Esophagus squamous epithelium (tissue), 5 donors: Measurements from ENCODE around the gene ADAM23. TPM values are rescaled to one million over a fixed set of nuclear protein-coding genes. Genes with fewer than 3 reads are reported as not detected.
A peak's percentile ranks its signal among the peaks of the same experiment; 100 is the strongest.

Experiments used
- DNase-seq: peaks from one replicate; lab custom pipeline; 2025; lab: John Stamatoyannopoulos, UW
- H3K27ac ChIP-seq, 4 donors: fragments of 200-600 bp; sonication (generic); one replicate each; pipeline ENCODE4 v1.5.1; 2016 to 2019; ENCODE audit warnings: mild to moderate bottlenecking in 1 of 4
- H3K27me3 ChIP-seq, 4 donors: fragments of 200-600 bp; sonication (generic); 1 replicate in 3 of 4; 2 replicates in 1 of 4; pipeline versions ENCODE4 v1.5.1 to v1.6.0; 2017 to 2021; ENCODE audit warnings: antibody characterized with exemption in 1 of 4
- H3K36me3 ChIP-seq, 3 donors: fragments of 200-600 bp; sonication (generic); one replicate each; pipeline ENCODE4 v1.5.1; 2016 to 2019
- H3K4me1 ChIP-seq, 3 donors: fragments of 200-600 bp; sonication (generic); one replicate each; pipeline ENCODE4 v1.5.1; 2017 to 2019
- H3K4me3 ChIP-seq, 4 donors: fragments of 200-600 bp; sonication (generic); 1 replicate in 3 of 4; 2 replicates in 1 of 4; pipeline ENCODE4 v1.5.1; 2016 to 2019; ENCODE audit warnings: mild to moderate bottlenecking in 2 of 4, moderate library complexity in 1 of 4
- H3K9me3 ChIP-seq, 3 donors: fragments of 200-600 bp; sonication (generic); one replicate each; pipeline ENCODE4 v1.5.1; 2016 to 2019
- POLR2A ChIP-seq, 4 donors: fragments of 450-650 bp; IDR thresholded peaks; one replicate each; pipeline ENCODE4 v1.6.1; 2017; ENCODE audit warnings: antibody characterized with exemption in 4 of 4, mild to moderate bottlenecking in 4 of 4, moderate library complexity in 3 of 4
- WGBS, 2 donors: methylation state at CpG; one replicate each; pipeline ENCODE4 v1.1.5; 2018; 5-methylcytosine and 5-hydroxymethylcytosine counted together
- intact Hi-C: fragments of 100-400 bp; cut with DNase I; formaldehyde crosslinking; loops from one replicate; pipeline ENCODE4 v1.15.0; 2022
- total RNA-seq, 4 donors: library from RNA; depleted of rRNA; stranded (reverse); fragments of >200 nt; gene quantifications; one replicate each; pipeline ENCODE4 v1.1.0, GENCODE V29; 2016
- TF ChIP-seq, protein P1 (sequence below), 6 experiments: fragments of 450-650 bp in 4 of 6; fragments of 200-600 bp in 2 of 6; sonication (generic) in 2 of 6; IDR thresholded peaks; one replicate each; pipeline ENCODE4 v1.5.1; 2016 to 2019; ENCODE audit warnings: antibody characterized with exemption in 6 of 6, mild to moderate bottlenecking in 4 of 6, moderate library complexity in 4 of 6
- donor health status: DM: yes; HTN: yes; CAD: no.

ADAM23 gene
- total RNA-seq, 4 donors from 2014 or later = 0.95 to 10.1 (median 6.6) TPM

DNA sequence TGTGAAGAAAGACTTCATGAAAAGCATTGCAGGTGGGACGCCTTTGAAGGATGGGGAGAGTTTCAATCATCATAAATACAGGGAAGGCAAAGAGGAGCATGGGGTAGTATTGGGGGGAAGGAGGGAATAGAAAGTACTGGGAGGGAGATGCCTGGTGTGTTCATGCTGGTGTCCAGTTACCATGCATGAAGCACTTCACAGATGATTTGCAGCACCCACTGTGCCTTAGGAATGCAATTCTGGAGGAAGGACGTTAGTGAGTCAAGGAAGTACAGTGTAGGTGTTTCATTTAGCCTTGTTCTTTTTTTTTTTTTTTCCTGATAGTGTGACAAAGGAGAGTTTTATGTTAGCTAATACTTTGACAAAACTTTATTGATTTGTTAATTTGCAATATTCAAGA lies 36.8 kb downstream of the ADAM23 start:
- TF ChIP-seq, protein P1, sequence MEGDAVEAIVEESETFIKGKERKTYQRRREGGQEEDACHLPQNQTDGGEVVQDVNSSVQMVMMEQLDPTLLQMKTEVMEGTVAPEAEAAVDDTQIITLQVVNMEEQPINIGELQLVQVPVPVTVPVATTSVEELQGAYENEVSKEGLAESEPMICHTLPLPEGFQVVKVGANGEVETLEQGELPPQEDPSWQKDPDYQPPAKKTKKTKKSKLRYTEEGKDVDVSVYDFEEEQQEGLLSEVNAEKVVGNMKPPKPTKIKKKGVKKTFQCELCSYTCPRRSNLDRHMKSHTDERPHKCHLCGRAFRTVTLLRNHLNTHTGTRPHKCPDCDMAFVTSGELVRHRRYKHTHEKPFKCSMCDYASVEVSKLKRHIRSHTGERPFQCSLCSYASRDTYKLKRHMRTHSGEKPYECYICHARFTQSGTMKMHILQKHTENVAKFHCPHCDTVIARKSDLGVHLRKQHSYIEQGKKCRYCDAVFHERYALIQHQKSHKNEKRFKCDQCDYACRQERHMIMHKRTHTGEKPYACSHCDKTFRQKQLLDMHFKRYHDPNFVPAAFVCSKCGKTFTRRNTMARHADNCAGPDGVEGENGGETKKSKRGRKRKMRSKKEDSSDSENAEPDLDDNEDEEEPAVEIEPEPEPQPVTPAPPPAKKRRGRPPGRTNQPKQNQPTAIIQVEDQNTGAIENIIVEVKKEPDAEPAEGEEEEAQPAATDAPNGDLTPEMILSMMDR (IDR thresholded peaks at IDR 0.05) = no peak
- TF ChIP-seq POLR2A (IDR thresholded peaks at IDR 0.05) = no peak
- no peaks in the 10 kb centered on the region for H3K36me3 ChIP-seq
- no peak overlapping the region for H3K27ac ChIP-seq
- peaks cover 0 to 12% (median 6%) of the 10 kb centered on the region in 3 donors for H3K4me1 ChIP-seq
- H3K4me3 ChIP-seq = no peak overlapping the region
- H3K9me3 ChIP-seq = no peaks in the 10 kb centered on the region
- DNase-seq = no peak
- WGBS, 2 donors = 57 to 59% methylated on average over 2 of the region's 2 CpGs
- no peaks in the 10 kb centered on the region for H3K27me3 ChIP-seq
- intact Hi-C loops = no loop called here

DNA sequence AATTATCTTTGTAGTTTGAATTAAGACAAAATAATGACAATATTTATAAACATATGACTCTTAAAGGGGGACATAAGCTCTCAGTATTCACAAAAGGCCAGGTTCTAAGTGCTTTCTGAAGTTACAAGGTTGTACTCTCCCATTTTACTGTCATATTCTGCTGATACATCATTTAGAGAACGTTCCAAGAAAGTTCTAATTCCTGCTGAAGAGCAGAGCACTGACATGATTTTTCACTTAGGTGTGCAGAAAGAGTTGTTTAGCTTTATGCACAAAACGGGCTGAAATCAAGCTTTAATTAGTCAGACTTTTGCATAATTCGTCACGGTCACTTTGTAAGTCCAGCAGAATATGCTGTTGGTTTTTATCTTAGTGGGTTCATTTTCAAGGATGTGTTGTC lies 37.3 kb downstream of the ADAM23 start:
- no peaks in the 10 kb centered on the region for H3K9me3 ChIP-seq
- no peak overlapping the region for H3K27ac ChIP-seq
- peaks cover 0 to 12% (median 6%) of the 10 kb centered on the region in 3 donors for H3K4me1 ChIP-seq
- intact Hi-C loops = no loop called here
- H3K4me3 ChIP-seq = no peak overlapping the region
- no peak for TF ChIP-seq POLR2A (IDR thresholded peaks at IDR 0.05)
- TF ChIP-seq, protein P1 (IDR thresholded peaks at IDR 0.05) = no peak
- no peaks in the 10 kb centered on the region for H3K27me3 ChIP-seq
- no peaks in the 10 kb centered on the region for H3K36me3 ChIP-seq
- WGBS, 2 donors = 73 to 82% methylated on average over 4 of the region's 4 CpGs
- no peak for DNase-seq

DNA sequence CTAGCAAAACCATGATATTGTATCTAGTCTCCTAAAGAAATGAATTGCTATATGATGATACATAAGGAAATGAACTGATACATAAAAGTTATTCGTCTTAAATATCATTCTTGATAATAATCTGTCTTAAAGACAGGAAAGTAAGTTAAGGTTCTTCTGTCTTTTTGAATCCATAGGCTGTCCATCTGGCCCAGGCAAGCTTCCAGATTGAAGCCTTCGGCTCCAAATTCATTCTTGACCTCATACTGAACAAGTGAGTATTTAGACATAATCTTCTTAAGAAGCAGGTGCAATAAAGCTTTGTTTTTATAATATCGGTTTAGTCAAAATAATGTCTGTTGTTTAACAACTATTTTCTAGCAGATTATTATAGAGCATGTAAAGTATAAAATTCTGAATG lies 37.7 kb downstream of the ADAM23 start:
- DNase-seq = no peak
- H3K4me3 ChIP-seq = no peak overlapping the region
- H3K9me3 ChIP-seq = no peaks in the 10 kb centered on the region
- intact Hi-C loops = no loop called here
- TF ChIP-seq, protein P1 (IDR thresholded peaks at IDR 0.05) = no peak
- no peak for TF ChIP-seq POLR2A (IDR thresholded peaks at IDR 0.05)
- no peaks in the 10 kb centered on the region for H3K27me3 ChIP-seq
- WGBS, 2 donors = 81 to 87% methylated on average over 3 of the region's 3 CpGs
- peaks cover 0 to 12% (median 6%) of the 10 kb centered on the region in 3 donors for H3K4me1 ChIP-seq
- H3K27ac ChIP-seq = no peak overlapping the region
- H3K36me3 ChIP-seq = no peaks in the 10 kb centered on the region

DNA sequence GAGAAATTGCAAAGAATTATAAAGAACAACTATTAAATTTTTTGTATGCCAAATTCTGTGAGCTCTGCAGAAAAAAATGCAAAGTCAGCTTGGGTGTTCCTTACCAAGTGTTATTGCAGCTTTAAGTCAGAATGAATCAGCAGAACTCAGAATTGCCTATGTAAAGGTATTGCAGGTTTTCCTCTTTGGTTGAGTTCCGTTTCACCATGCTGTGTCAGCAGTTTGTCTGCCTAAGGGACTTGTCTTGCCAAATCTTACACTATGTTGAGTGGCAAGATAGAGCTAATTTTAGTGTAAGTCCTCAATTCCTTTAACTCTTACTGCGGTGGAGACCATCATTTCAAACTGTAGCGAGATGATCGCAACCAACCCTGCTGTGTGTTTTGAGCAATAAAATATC lies 38.8 kb downstream of the ADAM23 start:
- Histone ChIP-seq H3K36me3 (no peaks in the 10 kb centered on the region), H3K27me3 (no peaks in the 10 kb centered on the region), H3K4me1 (peaks cover 0 to 9% (median 6%) of the 10 kb centered on the region in 3 donors), H3K4me3 (no peak overlapping the region), H3K9me3 (no peaks in the 10 kb centered on the region), H3K27ac (no peak overlapping the region)
- WGBS, 2 donors = 69 to 74% methylated on average over 4 of the region's 4 CpGs
- no peak for DNase-seq
- TF ChIP-seq, protein P1 (IDR thresholded peaks at IDR 0.05) = no peak
- no peak for TF ChIP-seq POLR2A (IDR thresholded peaks at IDR 0.05)
- intact Hi-C loops = no loop called here

DNA sequence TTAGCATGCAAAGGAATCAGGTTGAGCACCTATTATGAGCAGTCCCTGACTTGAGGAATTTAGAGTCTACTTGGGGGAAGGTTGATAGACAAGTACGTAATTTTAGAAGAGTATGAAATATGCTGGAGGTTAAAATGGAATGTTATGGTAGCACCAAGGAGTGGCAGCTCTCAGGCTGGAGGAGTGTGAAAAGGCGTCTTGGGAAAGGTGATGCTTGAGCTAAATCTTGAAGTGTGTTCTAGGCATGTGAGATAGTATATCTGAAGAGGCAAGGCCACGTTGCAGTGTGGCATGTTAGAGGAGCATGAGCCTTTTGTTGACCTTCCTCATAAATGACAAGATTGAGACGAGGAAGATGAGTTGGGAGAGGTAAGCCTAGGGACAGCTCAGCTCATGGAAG lies 39.3 kb downstream of the ADAM23 start:
- Histone ChIP-seq H3K4me3 (no peak overlapping the region), H3K27me3 (no peaks in the 10 kb centered on the region), H3K27ac (peak overlapping the region in 1 of 4 donors; percentile 14), H3K36me3 (no peaks in the 10 kb centered on the region), H3K4me1 (peaks cover 0 to 6% (median 6%) of the 10 kb centered on the region in 3 donors), H3K9me3 (no peaks in the 10 kb centered on the region)
- TF ChIP-seq POLR2A (IDR thresholded peaks at IDR 0.05) = no peak
- TF ChIP-seq, protein P1 (IDR thresholded peaks at IDR 0.05) = no peak
- no peak for DNase-seq
- intact Hi-C loops = no loop called here
- WGBS, 2 donors = 79 to 80% methylated on average over 4 of the region's 4 CpGs
